ENCODE measurements around the gene KMO.

Gene KMO

DNA sequence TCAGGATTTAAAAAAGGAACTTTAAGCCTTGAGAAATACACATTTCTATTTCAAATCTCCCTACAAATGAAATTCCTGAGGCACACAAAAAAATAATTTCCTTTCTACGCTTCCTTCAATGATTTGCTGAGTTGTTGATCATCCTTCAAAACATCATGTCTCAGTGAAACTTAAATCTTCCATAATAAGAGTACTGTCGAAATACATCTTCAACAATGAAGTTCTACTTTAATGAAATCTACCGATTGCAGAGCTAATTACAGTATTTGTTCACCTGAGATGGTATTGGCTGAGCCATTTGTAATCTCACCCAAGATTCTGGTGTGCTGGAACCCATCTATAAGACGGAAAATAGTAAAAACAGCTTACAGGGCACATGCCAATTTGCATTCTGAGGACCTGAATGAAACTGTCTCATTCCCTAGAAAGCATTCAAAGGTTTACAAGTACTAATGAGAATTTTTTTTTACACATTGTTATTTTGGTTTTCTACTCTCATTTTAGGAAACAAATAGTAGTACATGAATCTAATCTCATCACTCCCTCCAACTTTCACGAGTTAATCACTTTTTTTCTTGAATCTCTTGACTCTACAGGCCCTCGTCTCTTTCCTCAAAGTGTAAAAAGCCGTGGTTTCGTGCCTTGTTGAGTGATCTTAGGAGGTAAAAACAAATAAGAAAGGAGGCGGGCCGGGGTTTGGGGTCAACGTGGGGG lies 106.9 kb downstream of the KMO start:
- Histone ChIP-seq H3K36me3 (ENCODE audit: insufficient read depth) (no peaks in the 10 kb centered on the region), H3K9ac (peak overlapping the region; percentile 87; the same call in 1 of the 2 replicates), H3K79me2 (ENCODE audit: insufficient read depth, low read depth) (peaks cover 43% of the 10 kb centered on the region), H4K20me1 (ENCODE audit: insufficient read depth) (no peaks in the 10 kb centered on the region), H2AFZ (ENCODE audit: low read depth) (peak overlapping the region; percentile 86), H3K27me3 (ENCODE audit: insufficient read depth, low read depth) (no peaks in the 10 kb centered on the region), H3K4me3 (IDR thresholded peaks at IDR 0.05; ENCODE audit: insufficient read depth, low read depth, low read length) (peak overlapping the region; percentile 95), H3K4me1 (ENCODE audit: low read depth, poor library complexity, severe bottlenecking) (peaks cover 29% of the 10 kb centered on the region), H3K4me2 (peak overlapping the region; percentile 58), H3K27ac (peak overlapping the region; percentile 73)
- TF ChIP-seq, protein P1, sequence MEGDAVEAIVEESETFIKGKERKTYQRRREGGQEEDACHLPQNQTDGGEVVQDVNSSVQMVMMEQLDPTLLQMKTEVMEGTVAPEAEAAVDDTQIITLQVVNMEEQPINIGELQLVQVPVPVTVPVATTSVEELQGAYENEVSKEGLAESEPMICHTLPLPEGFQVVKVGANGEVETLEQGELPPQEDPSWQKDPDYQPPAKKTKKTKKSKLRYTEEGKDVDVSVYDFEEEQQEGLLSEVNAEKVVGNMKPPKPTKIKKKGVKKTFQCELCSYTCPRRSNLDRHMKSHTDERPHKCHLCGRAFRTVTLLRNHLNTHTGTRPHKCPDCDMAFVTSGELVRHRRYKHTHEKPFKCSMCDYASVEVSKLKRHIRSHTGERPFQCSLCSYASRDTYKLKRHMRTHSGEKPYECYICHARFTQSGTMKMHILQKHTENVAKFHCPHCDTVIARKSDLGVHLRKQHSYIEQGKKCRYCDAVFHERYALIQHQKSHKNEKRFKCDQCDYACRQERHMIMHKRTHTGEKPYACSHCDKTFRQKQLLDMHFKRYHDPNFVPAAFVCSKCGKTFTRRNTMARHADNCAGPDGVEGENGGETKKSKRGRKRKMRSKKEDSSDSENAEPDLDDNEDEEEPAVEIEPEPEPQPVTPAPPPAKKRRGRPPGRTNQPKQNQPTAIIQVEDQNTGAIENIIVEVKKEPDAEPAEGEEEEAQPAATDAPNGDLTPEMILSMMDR (conservative IDR thresholded peaks at IDR 0.05; ENCODE audit: low read depth, low read length): no peak

DNA sequence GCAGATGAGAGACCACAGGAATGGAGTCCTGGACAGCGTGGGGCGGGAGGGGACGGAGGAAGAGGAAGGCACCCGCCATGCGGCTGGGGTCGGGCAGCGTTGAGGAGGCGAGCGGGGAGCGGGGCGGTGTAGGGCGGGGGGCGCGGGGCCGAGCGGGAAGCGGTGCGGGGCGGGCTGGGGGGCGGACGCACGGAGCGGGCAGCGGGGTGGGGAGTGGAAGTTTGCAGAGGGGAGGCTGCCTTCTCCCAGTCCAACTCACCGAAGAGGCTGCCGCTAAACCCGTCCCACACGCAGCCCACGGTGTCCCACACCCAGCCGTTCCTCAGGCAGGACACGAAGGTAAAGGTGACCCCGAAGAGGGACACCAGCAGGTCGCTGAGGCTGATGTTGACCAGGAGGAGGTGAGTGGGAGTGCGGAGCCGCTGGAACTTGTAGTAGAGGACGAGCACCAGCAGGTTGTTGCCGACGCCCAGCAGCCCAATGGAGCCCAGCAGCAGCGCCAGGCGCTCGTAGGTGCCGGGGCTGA lies 107.5 kb downstream of the KMO start:
- Histone ChIP-seq H3K27ac (peak overlapping the region; percentile 73), H3K79me2 (ENCODE audit: insufficient read depth, low read depth) (peaks cover 40% of the 10 kb centered on the region), H3K4me1 (ENCODE audit: low read depth, poor library complexity, severe bottlenecking) (peaks cover 29% of the 10 kb centered on the region), H2AFZ (ENCODE audit: low read depth) (peak overlapping the region; percentile 86), H3K4me2 (peak overlapping the region; percentile 58), H3K4me3 (IDR thresholded peaks at IDR 0.05; ENCODE audit: insufficient read depth, low read depth, low read length) (peak overlapping the region; percentile 95), H3K36me3 (ENCODE audit: insufficient read depth) (no peaks in the 10 kb centered on the region), H3K27me3 (ENCODE audit: insufficient read depth, low read depth) (no peaks in the 10 kb centered on the region), H3K9ac (peak overlapping the region; percentile 87), H4K20me1 (ENCODE audit: insufficient read depth) (no peaks in the 10 kb centered on the region)
- TF ChIP-seq, protein P1 (conservative IDR thresholded peaks at IDR 0.05; ENCODE audit: low read depth, low read length): no peak

DNA sequence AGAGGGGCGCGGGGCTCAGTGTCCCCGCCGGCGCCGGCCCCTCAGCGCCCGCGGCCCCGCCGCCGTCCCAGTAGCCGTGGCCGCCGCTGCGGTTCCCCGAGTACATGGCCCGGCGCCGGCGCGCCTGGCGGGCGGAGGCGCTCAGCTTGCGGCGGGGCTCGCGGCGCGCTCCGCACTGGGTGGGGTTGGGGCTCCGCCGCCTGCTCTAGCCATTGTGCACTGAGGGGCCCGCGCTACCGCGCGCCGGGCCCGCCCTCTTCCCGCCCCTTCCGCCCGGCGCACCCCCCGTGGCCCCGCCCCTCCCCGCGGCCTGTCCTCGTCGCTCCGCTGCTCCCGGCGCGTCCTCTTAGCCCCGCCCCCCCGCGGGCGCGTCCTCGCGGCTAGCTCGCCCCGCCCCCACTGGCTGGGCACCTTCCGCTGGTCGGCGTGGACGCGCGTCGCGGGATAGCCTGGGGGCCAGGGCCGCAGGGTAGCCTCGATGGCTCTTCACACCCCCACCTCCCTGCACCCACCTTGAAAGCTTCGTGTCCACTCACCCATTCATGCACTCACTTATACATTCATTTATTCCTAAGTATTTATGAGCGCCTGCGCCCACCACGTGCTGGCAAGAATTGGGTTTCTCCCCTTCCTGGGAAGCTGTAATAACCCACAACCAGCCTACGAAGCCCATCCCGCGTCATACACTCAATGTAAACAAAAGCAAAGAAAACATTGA lies 108.1 kb downstream of the KMO start, which contains the start of the genes CHML and OPN3:
TSS of gene CHML (minus strand) at position 221 of the 718 bp plus-strand sequence. CDS start 4,603 bp downstream, outside the sequence.
TSS of gene OPN3 (minus strand) at position 221 of the 718 bp plus-strand sequence. CDS start at position 106, 115 bp downstream.
- H3K4me2 ChIP-seq: peak within 1 kb of the TSS; percentile 87
- H3K27ac ChIP-seq: peak within 1 kb of the TSS; percentile 73
- TF ChIP-seq, protein P1 (conservative IDR thresholded peaks at IDR 0.05; ENCODE audit: low read depth, low read length): no peak
- H3K4me3 ChIP-seq (IDR thresholded peaks at IDR 0.05; ENCODE audit: insufficient read depth, low read depth, low read length): peak within 1 kb of the TSS; percentile 95
- H2AFZ ChIP-seq (ENCODE audit: low read depth): peak within 1 kb of the TSS; percentile 99
- no peaks in the 10 kb centered on the region for H3K27me3 ChIP-seq (ENCODE audit: insufficient read depth, low read depth)
- H3K36me3 ChIP-seq (ENCODE audit: insufficient read depth): no peaks in the 10 kb centered on the region
- peaks cover 40% of the 10 kb centered on the region for H3K79me2 ChIP-seq (ENCODE audit: insufficient read depth, low read depth)
- peak within 1 kb of the TSS; percentile 87 for H3K9ac ChIP-seq
- H4K20me1 ChIP-seq (ENCODE audit: insufficient read depth): no peaks in the 10 kb centered on the region
- peaks cover 29% of the 10 kb centered on the region for H3K4me1 ChIP-seq (ENCODE audit: low read depth, poor library complexity, severe bottlenecking)

DNA sequence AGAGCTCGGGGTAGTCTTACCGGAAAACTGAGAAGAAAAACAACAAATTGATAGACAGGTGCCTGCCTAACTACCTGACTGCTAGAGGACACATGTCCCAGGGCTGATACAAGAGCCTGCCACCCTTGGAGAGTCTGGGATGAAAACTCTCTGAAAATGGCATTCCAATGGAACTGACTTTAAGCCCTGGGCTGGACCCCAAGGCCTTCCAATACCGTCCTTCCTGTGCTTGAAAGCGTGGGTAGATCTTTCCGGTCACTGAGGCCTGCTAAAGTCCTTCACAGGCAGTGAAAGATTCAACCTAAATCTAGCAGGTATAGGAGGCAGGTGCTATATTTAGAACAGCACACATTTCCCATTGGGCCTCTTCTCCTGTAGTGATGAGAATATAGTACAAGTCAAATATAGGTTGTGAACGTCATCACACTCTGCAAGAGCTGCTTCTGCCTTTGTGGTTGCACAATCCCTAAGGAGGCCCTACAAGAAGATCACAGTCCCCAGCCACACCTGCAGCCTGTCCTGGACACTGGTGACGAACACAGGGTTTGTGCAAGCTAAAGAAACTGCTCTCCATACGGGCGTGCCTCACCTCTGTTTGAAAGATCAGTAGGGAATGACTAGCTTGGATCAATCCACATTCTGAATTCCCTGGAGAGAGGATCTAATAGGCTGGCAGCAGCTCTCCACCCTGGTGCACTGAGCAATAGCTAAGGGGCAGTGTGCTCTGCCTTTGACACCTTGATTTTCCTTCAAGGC lies 108.9 kb downstream of the KMO start:
- Histone ChIP-seq H3K4me2 (peak overlapping the region; percentile 87), H3K9ac (peak overlapping the region; percentile 28; the same call in 1 of the 2 replicates), H3K4me3 (IDR thresholded peaks at IDR 0.05; ENCODE audit: insufficient read depth, low read depth, low read length) (peak overlapping the region; percentile 84)

More for the DNA sequence above, 108.9 kb downstream of the KMO start:
- H2AFZ ChIP-seq (ENCODE audit: low read depth): peak overlapping the region; percentile 99
- no peaks in the 10 kb centered on the region for H3K36me3 ChIP-seq (ENCODE audit: insufficient read depth)
- peaks cover 33% of the 10 kb centered on the region for H3K79me2 ChIP-seq (ENCODE audit: insufficient read depth, low read depth)
- TF ChIP-seq, protein P1 (conservative IDR thresholded peaks at IDR 0.05; ENCODE audit: low read depth, low read length): no peak
- no peaks in the 10 kb centered on the region for H3K27me3 ChIP-seq (ENCODE audit: insufficient read depth, low read depth)
- H3K4me1 ChIP-seq (ENCODE audit: low read depth, poor library complexity, severe bottlenecking): peaks cover 29% of the 10 kb centered on the region
- H3K27ac ChIP-seq: no peak overlapping the region
- H4K20me1 ChIP-seq (ENCODE audit: insufficient read depth): no peaks in the 10 kb centered on the region

All from KMS-11 (cell line).